Thyroid gland (tissue), 4 donors: Measurements from ENCODE around the gene CNRIP1.

Experiments
- POLR2A ChIP-seq, 2 donors: fragments of 450-650 bp; IDR thresholded peaks; one replicate each; pipeline ENCODE4 v1.6.1; 2017; ENCODE audit warnings: antibody characterized with exemption in 2 of 2, mild to moderate bottlenecking in 2 of 2, moderate library complexity in 1 of 2
- TF ChIP-seq, protein P1 (sequence below), 6 experiments: fragments of 200-600 bp in 3 of 6; fragments of 450-650 bp in 3 of 6; sonication (generic) in 3 of 6; IDR thresholded peaks; one replicate each; pipeline ENCODE4 v1.5.1; 2016 to 2019; ENCODE audit warnings: antibody characterized with exemption in 6 of 6, mild to moderate bottlenecking in 2 of 6, inconsistent platforms in 1 of 6, moderate library complexity in 1 of 6

DNA sequence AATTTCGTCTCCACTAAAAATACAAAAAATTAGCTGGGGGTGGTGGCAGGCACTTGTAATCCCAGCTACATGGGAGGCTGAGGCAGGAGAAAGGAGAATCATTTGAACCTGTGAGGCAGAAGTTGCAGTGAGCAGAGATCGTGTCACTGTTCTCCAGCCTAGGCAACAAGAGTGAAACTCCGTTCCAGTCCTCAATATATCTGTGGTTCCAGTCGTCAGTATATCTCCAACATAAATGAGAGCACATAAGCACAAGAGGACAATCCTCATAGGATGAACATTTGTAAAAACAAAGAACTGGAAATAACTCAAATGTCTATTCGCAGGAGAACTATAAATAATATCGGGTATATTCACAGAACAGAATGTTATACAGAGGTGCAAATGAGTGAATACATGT is 32.2 kb upstream of the CNRIP1 start:
- TF ChIP-seq, protein P1, sequence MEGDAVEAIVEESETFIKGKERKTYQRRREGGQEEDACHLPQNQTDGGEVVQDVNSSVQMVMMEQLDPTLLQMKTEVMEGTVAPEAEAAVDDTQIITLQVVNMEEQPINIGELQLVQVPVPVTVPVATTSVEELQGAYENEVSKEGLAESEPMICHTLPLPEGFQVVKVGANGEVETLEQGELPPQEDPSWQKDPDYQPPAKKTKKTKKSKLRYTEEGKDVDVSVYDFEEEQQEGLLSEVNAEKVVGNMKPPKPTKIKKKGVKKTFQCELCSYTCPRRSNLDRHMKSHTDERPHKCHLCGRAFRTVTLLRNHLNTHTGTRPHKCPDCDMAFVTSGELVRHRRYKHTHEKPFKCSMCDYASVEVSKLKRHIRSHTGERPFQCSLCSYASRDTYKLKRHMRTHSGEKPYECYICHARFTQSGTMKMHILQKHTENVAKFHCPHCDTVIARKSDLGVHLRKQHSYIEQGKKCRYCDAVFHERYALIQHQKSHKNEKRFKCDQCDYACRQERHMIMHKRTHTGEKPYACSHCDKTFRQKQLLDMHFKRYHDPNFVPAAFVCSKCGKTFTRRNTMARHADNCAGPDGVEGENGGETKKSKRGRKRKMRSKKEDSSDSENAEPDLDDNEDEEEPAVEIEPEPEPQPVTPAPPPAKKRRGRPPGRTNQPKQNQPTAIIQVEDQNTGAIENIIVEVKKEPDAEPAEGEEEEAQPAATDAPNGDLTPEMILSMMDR (IDR thresholded peaks at IDR 0.05), result no peak
- no peak for TF ChIP-seq POLR2A (IDR thresholded peaks at IDR 0.05)
